NT2/D1 (cell line): ENCODE measurements around the gene LMCD1.
"Not testable (repeated sequence)": the region's sequence is repeated elsewhere in the genome, so short reads cannot be mapped to it uniquely, and the experiment has no call there.

Source experiments
- DNase-seq: peaks from one replicate; pipeline ENCODE4 v3.0.0-alpha.2; 2011; ENCODE audit warnings: low read depth, low spot score
- H3K27me3 ChIP-seq: 2 replicates; pipeline ENCODE4 v1.6.0; 2011; ENCODE audit warnings: mild to moderate bottlenecking; ENCODE audit not compliant: insufficient read length, insufficient read depth
- H3K36me3 ChIP-seq: 2 replicates; pipeline ENCODE4 v1.6.1; 2011; ENCODE audit warnings: mild to moderate bottlenecking, low read length, mixed read lengths; ENCODE audit not compliant: insufficient read depth, insufficient read length
- H3K4me1 ChIP-seq: 2 replicates; pipeline ENCODE4 v1.5.1; 2011; ENCODE audit not compliant: insufficient read depth, insufficient read length
- H3K4me3 ChIP-seq: 2 replicates; pipeline ENCODE4 v1.5.1; 2011; ENCODE audit warnings: low read depth; ENCODE audit not compliant: insufficient read length
- H3K9ac ChIP-seq: 2 replicates; pipeline ENCODE4 v1.6.0; 2011; ENCODE audit warnings: low read depth; ENCODE audit not compliant: insufficient read length
- H3K9me3 ChIP-seq: 2 replicates; pipeline ENCODE4 v1.5.1; 2011; ENCODE audit warnings: mild to moderate bottlenecking, low read length; ENCODE audit not compliant: insufficient read depth
- SUZ12 ChIP-seq: IDR thresholded peaks from 2 replicates; pipeline ENCODE4 v1.6.1; 2011; ENCODE audit not compliant: insufficient read length, insufficient read depth; ENCODE audit errors: extremely low read depth
- YY1 ChIP-seq: IDR thresholded peaks from 2 replicates; pipeline ENCODE4 v1.6.1; 2011; ENCODE audit not compliant: insufficient read length, insufficient read depth
- ZNF274 ChIP-seq: IDR thresholded peaks from 2 replicates; pipeline ENCODE4 v1.6.1; 2011; ENCODE audit warnings: mild to moderate bottlenecking, low read depth, low read length

LMCD1 gene

DNA sequence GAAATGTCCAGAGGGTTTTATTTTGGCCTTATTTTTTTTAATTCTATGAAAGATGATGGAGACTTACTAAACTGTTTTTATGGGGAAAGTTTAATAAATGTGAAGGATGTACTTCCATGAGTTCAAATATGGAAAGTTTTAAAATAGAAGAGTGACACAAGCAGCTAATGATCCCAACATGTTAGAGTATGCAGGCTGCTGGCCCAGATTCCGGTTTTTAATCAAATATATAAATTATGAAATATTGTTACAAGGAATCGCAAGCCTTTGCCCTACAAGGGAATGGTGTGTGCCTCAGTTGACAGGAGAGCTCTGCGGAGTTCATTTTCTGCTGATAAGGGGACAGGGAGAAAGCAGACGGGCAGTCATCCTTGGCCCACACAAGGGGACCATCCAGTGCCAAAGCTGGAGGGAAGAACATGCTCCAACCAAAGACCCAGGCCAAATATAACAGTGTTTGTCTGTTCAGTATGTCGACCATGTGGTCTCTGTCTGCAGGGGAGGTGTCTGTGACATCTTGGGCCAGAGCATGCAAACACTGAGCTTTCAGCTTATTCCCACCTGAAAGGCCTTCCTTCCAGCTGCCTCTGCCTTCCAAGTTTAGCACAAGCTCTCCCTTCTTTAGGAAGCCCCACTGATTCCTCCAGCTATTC, 73.2 kb downstream of the LMCD1 start:
- no peak overlapping the region for H3K9ac ChIP-seq
- no peak for DNase-seq
- no peak overlapping the region for H3K4me3 ChIP-seq
- peaks cover 20% of the 10 kb centered on the region for H3K36me3 ChIP-seq
- H3K4me1 ChIP-seq = no peaks in the 10 kb centered on the region
- TF ChIP-seq SUZ12 (no peak), YY1 (no peak), ZNF274 (no peak)
- H3K9me3 ChIP-seq = no peaks in the 10 kb centered on the region
- no peaks in the 10 kb centered on the region for H3K27me3 ChIP-seq

DNA sequence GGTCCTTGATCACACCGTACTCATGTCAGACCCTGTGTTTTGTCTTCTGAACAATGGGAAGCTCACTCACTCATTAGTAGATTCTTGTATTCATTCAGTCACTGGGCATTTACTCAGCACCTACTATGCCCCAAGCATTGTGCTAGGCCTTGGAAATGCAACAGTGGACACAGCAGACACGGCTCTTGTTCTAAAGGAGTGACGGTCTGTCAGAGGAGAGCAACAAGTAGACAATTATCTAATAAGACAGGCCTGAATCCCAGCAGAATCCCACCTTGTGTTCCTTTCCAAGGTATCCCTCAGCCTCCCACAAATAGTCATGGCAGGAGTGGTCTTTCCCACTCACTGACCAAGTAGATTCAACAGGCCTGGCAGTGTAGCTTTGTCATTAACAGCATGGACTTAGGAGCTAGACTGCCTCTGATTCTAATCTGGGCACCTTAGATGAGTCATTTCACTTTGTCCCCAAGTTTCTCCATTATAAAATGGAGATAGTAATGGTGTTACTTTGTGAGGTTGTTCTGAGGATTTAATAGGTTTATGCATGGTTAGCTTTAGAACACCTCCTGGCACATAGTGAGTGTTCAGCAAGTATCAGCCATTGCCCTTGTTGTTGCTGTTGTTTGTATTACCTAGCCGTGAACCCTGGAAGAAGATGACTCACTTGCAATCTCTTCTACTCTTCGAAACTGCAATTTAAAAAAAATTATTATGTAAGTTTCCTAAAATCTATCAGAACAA, 73.9 kb downstream of the LMCD1 start:
- TF ChIP-seq ZNF274 = no peak
- no peak for TF ChIP-seq SUZ12
- TF ChIP-seq YY1 = no peak
- Histone ChIP-seq H3K27me3 (no peaks in the 10 kb centered on the region), H3K4me1 (no peaks in the 10 kb centered on the region), H3K36me3 (peaks cover 15% of the 10 kb centered on the region), H3K9me3 (no peaks in the 10 kb centered on the region), H3K9ac (no peak overlapping the region), H3K4me3 (no peak overlapping the region)
- DNase-seq = no peak

DNA sequence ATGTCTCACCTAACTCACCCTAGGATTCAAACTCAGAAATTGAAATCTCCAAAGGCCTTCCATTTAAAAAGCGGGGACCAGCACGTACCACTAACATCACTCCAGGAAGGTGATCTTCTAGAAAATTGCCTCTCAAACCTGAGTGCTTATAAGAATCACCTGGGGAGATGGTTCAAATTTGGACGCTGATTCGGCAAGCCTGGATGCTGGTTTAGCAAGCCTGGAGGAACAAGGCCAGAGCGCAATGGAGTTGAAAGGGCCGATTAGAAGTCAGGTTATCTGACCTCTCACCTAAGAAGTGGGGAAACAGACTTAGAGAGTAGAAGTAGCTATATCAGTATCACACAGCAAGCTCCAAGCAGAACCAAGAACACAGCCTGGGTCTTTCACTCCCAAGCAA, 74.8 kb downstream of the LMCD1 start:
- no peak overlapping the region for H3K9ac ChIP-seq
- H3K4me1 ChIP-seq = no peaks in the 10 kb centered on the region
- DNase-seq = no peak
- H3K9me3 ChIP-seq = no peaks in the 10 kb centered on the region
- no peaks in the 10 kb centered on the region for H3K27me3 ChIP-seq
- no peak for TF ChIP-seq YY1
- TF ChIP-seq ZNF274 = no peak
- no peak for TF ChIP-seq SUZ12
- H3K36me3 ChIP-seq = peaks cover 9% of the 10 kb centered on the region
- H3K4me3 ChIP-seq = no peak overlapping the region

DNA sequence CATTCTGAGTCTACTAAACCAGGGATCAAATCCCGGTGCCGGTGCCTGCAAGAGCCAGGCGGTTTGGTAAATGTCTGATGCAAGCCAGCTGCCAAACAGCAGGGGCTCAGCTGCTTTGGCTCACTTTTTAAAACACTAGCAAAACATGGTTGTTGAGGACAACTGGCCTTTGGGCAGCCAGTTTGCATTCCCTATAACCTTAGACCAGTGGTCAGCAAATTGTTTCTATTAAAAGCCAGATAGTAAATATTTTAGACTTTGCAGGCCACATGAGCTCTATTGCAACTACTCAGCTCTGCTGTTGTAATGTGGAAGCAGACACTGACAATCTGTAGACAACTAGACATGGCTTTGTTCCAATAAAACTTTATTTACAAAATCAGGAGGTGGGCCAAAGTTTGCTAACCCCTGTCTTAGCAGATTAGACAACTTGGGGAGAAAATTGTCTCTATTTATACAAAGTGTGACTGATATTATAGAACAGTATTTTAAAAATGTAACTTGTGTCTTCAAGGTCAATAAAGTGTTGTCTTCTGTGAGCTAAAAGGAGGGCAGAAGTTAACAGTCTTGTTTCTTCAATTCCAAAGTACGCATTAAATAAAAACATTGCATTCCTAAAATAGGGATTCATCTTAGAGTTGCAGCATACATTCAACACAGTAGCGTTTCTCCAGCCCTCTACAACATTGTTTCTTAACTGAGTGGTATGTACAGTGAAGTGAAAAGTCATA, 75.4 kb downstream of the LMCD1 start:
- H3K9ac ChIP-seq = no peak overlapping the region

DNA sequence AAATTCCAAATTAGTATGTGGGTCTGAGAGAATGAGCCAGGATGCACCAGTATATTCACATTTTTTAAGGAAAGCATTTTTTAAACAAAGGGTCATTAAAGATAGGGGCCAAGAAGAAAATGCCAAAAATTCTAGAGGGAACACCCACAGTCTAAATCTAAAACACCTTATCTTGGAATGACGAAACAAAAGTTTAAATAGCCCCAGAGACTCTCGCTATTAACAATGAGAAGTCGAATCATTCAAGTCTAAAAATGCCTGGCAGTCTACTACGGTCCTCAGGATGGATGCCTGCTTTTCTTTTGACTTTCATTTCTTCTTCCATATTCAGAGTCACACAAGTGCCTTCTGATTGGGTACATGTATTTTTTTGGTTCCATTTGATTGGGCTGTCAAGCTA, 76.7 kb downstream of the LMCD1 start:
- H3K4me3 ChIP-seq = no peak overlapping the region
- no peak for TF ChIP-seq ZNF274
- TF ChIP-seq YY1 = no peak
- no peak for TF ChIP-seq SUZ12
- DNase-seq = no peak
- no peaks in the 10 kb centered on the region for H3K27me3 ChIP-seq
- H3K9me3 ChIP-seq = no peaks in the 10 kb centered on the region
- peaks cover under 1% of the 10 kb centered on the region for H3K36me3 ChIP-seq
- no peaks in the 10 kb centered on the region for H3K4me1 ChIP-seq
- no peak overlapping the region for H3K9ac ChIP-seq

More for the DNA sequence above, 75.4 kb downstream of the LMCD1 start:
- Histone ChIP-seq H3K4me3 (no peak overlapping the region), H3K9me3 (no peaks in the 10 kb centered on the region), H3K27me3 (no peaks in the 10 kb centered on the region), H3K36me3 (peaks cover 8% of the 10 kb centered on the region), H3K4me1 (no peaks in the 10 kb centered on the region)
- TF ChIP-seq ZNF274 (no peak), SUZ12 (no peak), YY1 (no peak)
- DNase-seq = no peak

DNA sequence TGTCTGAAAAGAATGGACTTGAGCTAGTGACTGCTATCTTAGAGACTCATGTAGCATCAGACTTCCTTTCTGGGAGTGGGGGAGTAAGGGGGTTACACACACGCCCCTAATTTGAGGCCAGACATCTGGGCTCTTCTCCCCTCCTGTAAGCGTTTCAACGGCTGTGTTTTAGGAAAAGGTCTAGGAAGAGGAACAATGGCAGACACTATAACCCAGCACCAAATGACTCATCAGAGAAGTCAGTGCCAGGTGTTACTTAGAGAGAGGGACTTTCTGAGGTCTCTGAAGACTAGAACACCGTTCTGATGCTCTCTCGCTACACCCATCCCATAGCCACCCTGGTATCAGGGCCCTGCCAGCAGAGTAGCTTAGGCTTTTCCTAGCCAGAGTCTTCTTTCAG, 77.5 kb downstream of the LMCD1 start:
- H3K4me1 ChIP-seq = no peaks in the 10 kb centered on the region
- no peak for DNase-seq
- no peaks in the 10 kb centered on the region for H3K9me3 ChIP-seq
- TF ChIP-seq YY1 (no peak), SUZ12 (no peak), ZNF274 (no peak)
- no peak overlapping the region for H3K4me3 ChIP-seq
- H3K9ac ChIP-seq = no peak overlapping the region
- H3K36me3 ChIP-seq = no peaks in the 10 kb centered on the region
- H3K27me3 ChIP-seq = no peaks in the 10 kb centered on the region

DNA sequence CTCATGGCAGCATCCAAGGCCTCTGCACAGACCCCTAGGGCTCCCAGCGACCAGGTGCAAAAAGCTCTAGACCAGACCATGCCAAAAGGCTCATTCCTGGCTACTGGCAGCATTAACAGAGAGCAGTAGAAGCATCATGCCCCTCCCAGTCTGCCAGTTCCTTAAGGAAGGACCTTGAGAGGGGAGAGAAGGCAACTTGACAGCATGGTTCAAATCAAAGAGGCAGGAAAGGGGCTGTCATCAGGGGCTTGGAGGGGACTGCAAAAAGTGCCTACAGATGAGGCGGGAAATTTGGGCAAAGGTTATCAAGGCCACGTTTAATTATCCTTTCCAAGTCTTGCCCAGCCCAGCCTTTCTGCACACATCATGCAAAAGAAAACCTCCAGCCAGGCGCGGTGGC, 78.3 kb downstream of the LMCD1 start:
- Histone ChIP-seq H3K9ac (no peak overlapping the region), H3K4me1 (no peaks in the 10 kb centered on the region), H3K9me3 (no peaks in the 10 kb centered on the region), H3K36me3 (no peaks in the 10 kb centered on the region), H3K27me3 (no peaks in the 10 kb centered on the region), H3K4me3 (no peak overlapping the region)
- no peak for DNase-seq
- no peak for TF ChIP-seq ZNF274
- no peak for TF ChIP-seq YY1
- no peak for TF ChIP-seq SUZ12

DNA sequence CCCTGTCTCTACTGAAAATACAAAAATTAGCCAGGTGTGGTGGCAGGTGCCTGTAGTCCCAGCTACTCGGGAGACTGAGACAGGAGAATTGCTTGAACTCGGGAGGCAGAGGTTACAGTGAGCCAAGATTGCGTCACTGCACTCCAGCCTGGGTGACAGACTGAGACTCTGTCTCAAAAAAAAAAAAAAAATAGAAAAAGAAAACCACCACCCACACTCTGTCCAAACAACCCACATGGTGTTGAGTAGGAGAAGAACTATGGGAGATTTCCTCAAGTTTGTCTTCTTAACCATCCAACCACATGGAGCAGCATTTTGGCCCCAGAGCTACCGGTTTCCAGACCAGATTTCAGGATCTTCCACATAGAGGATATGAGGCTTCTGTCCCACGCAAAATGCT, 78.8 kb downstream of the LMCD1 start:
- H3K4me3 ChIP-seq, H3K9me3 ChIP-seq, H3K36me3 ChIP-seq, H3K4me1 ChIP-seq, H3K9ac ChIP-seq, DNase-seq, H3K27me3 ChIP-seq: not testable (repeated sequence)
